ENCODE measurements around the gene PPFIA4. TPM values are rescaled to one million over a fixed set of nuclear protein-coding genes. Genes with fewer than 3 reads are reported as not detected.
"Not testable (repeated sequence)": the region's sequence is repeated elsewhere in the genome, so short reads cannot be mapped to it uniquely, and the experiment has no call there.

Gene PPFIA4
- total and polyA plus RNA-seq, 10 donors = 0.21 to 12.0 (median 4.9) TPM

DNA sequence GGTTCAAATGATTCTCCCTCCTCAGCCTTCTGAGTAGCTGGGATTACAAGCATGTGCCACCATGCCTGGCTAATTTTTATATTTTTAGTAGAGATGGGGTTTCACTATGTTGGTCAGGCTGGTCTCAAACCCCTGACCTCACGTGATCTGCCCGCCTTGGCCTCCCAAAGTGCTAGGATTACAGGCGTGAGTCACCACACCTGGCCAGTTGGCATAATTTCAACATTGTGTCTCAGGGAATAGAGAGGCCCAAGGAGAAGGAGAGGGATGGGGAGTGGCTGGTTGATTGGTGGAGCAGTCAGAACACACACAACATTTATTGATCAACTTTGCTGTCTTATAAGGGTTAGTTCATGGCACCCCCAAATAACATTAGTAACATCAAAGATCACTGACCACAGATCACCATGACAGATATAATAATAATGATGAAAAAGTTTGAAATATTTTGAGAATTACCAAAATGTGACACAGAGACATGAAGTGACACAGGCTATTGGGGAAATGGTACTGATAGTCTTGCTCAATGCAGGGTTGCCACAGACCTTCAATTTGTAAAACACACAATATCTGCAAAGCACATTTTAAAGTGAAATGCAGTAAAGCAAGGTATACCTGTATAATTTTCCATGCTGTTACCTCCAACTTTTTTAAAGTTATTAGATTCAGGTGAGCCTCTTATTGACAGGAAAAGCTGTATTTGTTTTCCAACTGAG lies 43.4 kb upstream of the PPFIA4 start:
- 74 to 87% (median 82%) methylated on average over 3 of the region's 3 CpGs for WGBS, 5 donors
- Histone ChIP-seq H3K9me3 (no peaks in the 10 kb centered on the region), H3K36me3 (no peaks in the 10 kb centered on the region), H3K4me3 (no peak overlapping the region), H3K27me3 (replicated peaks in 1 of 7) (no peaks in the 10 kb centered on the region), H3K27ac (peak overlapping the region in 3 of 8 donors; percentile 52 to 66 (median 54)), H3K4me1 (peaks cover 0 to 7% (median 0%) of the 10 kb centered on the region in 6 donors)
- TF ChIP-seq, protein P1, sequence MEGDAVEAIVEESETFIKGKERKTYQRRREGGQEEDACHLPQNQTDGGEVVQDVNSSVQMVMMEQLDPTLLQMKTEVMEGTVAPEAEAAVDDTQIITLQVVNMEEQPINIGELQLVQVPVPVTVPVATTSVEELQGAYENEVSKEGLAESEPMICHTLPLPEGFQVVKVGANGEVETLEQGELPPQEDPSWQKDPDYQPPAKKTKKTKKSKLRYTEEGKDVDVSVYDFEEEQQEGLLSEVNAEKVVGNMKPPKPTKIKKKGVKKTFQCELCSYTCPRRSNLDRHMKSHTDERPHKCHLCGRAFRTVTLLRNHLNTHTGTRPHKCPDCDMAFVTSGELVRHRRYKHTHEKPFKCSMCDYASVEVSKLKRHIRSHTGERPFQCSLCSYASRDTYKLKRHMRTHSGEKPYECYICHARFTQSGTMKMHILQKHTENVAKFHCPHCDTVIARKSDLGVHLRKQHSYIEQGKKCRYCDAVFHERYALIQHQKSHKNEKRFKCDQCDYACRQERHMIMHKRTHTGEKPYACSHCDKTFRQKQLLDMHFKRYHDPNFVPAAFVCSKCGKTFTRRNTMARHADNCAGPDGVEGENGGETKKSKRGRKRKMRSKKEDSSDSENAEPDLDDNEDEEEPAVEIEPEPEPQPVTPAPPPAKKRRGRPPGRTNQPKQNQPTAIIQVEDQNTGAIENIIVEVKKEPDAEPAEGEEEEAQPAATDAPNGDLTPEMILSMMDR (IDR thresholded peaks at IDR 0.05 in 8 of 11, conservative IDR thresholded peaks at IDR 0.05 in 3 of 11) = no peak
- TF ChIP-seq POLR2AphosphoS5 (IDR thresholded peaks at IDR 0.05) (no peak), POLR2A (IDR thresholded peaks at IDR 0.05) (no peak)
- intact Hi-C loops (cut with DNase I; ENCODE audit: low total_unique reads) = no loop called here
- DNase-seq = no peak

DNA sequence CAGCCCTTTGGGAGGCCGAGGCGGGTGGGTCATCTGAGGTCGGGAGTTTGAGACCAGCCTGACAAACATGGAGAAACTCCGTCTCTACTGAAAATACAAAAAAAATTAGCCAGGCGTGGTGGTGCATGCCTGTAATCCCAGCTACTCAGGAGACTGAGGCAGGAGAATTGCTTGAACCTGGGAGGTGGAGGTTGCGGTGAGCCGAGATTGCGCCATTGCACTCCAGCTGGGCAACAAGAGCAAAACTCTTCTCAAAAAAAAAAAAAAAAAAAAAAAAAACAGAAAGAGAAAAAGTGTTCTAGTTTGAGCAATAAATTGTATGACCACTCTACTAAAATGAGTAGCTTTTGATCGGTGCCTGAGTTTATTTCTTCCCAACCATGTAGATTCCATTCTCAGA lies 40.2 kb upstream of the PPFIA4 start:
- DNase-seq; intact Hi-C loops (cut with DNase I; ENCODE audit: low total_unique reads); H3K27ac ChIP-seq; H3K4me3 ChIP-seq; H3K36me3 ChIP-seq; H3K9me3 ChIP-seq; H3K27me3 ChIP-seq (replicated peaks in 1 of 7): not testable (repeated sequence)
- H3K4me1 ChIP-seq = peaks cover 0 to 32% (median 7%) of the 10 kb centered on the region in 6 donors
- 70 to 92% (median 80%) methylated on average over 9 of the region's 9 CpGs for WGBS, 5 donors

DNA sequence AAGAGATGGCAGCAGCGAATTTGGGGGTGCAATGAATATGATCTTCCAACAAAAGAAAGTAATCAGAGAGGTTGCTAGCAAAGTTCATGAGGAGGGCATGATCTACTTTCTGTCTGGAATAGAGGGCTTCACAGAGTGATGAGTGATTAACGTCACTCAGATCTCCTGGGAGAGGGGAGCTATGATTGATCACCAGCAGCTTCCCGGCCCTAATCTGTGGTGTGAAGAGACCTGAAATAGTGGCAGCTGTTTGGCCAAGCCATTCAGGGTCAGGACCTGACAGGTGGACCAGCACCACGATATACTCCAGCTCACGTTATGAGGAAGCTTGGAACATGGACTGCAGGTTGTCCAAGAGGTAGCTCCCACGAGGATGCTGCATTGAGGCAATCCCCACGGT lies 39.0 kb upstream of the PPFIA4 start:
- peaks cover 0 to 33% (median 7%) of the 10 kb centered on the region in 6 donors for H3K4me1 ChIP-seq
- 71 to 83% (median 80%) methylated on average over 6 to 7 of the region's 7 CpGs for WGBS, 5 donors
- no peak for TF ChIP-seq POLR2AphosphoS5 (IDR thresholded peaks at IDR 0.05)
- TF ChIP-seq, protein P1 (IDR thresholded peaks at IDR 0.05 in 8 of 11, conservative IDR thresholded peaks at IDR 0.05 in 3 of 11) = no peak
- no peak for TF ChIP-seq POLR2A (IDR thresholded peaks at IDR 0.05)
- peaks cover 0 to 3% (median 0%) of the 10 kb centered on the region in 8 donors for H3K9me3 ChIP-seq
- intact Hi-C loops (cut with DNase I; ENCODE audit: low total_unique reads) = no loop called here
- no peaks in the 10 kb centered on the region for H3K27me3 ChIP-seq (replicated peaks in 1 of 7)
- DNase-seq = no peak
- H3K27ac ChIP-seq = no peak overlapping the region
- no peak overlapping the region for H3K4me3 ChIP-seq
- no peaks in the 10 kb centered on the region for H3K36me3 ChIP-seq

DNA sequence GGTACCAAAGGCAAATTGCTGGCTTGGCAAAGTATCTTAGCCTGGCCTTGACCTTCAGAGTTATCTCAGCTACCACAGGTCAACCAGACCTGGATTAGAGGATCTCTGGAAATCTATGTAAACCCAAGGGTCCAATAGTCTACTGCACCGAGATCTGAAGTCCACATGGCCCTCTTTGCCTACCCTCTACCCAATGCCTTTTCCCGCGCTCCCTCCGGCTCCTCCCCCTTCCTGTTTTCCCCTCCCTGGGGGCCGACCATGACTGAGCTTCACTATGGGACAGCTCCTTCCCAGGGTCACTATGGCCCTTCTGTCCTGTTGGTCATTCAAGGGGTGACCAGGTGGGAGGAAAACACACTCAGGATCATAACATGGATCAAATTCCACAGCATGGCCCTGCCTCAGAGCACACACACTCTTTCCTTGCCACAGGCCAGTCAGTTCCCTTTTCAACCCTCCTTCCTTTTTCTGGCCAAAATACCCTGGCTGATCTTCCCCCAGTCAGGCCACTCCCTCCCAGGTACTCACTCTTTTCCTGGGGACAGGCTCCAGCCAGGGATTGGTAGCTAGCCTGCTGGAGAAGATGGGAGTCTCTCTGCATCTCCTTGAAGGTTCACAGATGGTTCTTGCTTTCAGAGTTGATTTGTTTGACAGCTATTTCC lies 38.2 kb upstream of the PPFIA4 start:
- Histone ChIP-seq H3K4me1 (peaks cover 0 to 27% (median 7%) of the 10 kb centered on the region in 6 donors), H3K27me3 (replicated peaks in 1 of 7) (no peaks in the 10 kb centered on the region), H3K4me3 (no peak overlapping the region), H3K9me3 (peaks cover 0 to 3% (median 0%) of the 10 kb centered on the region in 8 donors), H3K27ac (peak overlapping the region in 1 of 8 donors; percentile 11), H3K36me3 (no peaks in the 10 kb centered on the region)
- no peak for DNase-seq
- intact Hi-C loops (cut with DNase I; ENCODE audit: low total_unique reads) = no loop called here
- TF ChIP-seq, protein P1 (IDR thresholded peaks at IDR 0.05 in 8 of 11, conservative IDR thresholded peaks at IDR 0.05 in 3 of 11) = no peak
- no peak for TF ChIP-seq POLR2AphosphoS5 (IDR thresholded peaks at IDR 0.05)
- TF ChIP-seq POLR2A (IDR thresholded peaks at IDR 0.05) = no peak
- 47 to 82% (median 61%) methylated on average over 5 of the region's 5 CpGs for WGBS, 5 donors

Measured in spleen (tissue), 11 donors.